HCT116 (cell line): ENCODE data around the gene MAML2.

Experiments used
- POLR2AphosphoS5 ChIP-seq: IDR thresholded peaks from 2 replicates; pipeline ENCODE4 v1.6.1; 2011; ENCODE audit warnings: mild to moderate bottlenecking, low read depth, low read length, moderate library complexity
- TF ChIP-seq, protein P1 (sequence below), 3 experiments: fragments of 200-600 bp in 1 of 3; sonication (generic) in 1 of 3; IDR thresholded peaks in 2 of 3; conservative IDR thresholded peaks in 1 of 3; 2 replicates each; pipeline ENCODE4 v1.5.1; 2012 to 2017; ENCODE audit warnings: low read depth in 2 of 3, low read length in 2 of 3, antibody characterized with exemption in 1 of 3, borderline replicate concordance in 1 of 3, control low read depth in 1 of 3, mild to moderate bottlenecking in 1 of 3, mixed read lengths in 1 of 3, mixed run types in 1 of 3, moderate library complexity in 1 of 3; ENCODE audit not compliant: insufficient read depth in 1 of 3

DNA sequence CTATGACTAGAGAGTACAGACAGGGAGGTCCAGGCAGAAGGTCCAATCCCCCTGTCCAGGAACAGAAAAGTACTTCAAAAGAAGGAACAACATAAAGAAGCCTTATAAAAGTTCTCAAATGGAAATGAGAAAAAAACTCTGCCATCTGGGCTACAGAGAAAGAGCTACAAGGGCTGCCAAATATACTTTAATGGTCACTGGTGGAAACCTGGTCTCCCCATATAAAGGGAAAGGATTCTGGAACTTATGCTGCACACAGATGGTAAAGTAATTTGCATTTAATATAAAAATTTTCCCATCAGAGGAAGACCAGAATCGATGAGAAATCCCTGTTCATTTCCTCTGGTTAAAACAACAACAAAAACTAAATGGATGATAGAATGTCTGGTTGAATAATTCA, 299.7 kb downstream of the MAML2 start:
- TF ChIP-seq POLR2AphosphoS5, result no peak
- TF ChIP-seq, protein P1, sequence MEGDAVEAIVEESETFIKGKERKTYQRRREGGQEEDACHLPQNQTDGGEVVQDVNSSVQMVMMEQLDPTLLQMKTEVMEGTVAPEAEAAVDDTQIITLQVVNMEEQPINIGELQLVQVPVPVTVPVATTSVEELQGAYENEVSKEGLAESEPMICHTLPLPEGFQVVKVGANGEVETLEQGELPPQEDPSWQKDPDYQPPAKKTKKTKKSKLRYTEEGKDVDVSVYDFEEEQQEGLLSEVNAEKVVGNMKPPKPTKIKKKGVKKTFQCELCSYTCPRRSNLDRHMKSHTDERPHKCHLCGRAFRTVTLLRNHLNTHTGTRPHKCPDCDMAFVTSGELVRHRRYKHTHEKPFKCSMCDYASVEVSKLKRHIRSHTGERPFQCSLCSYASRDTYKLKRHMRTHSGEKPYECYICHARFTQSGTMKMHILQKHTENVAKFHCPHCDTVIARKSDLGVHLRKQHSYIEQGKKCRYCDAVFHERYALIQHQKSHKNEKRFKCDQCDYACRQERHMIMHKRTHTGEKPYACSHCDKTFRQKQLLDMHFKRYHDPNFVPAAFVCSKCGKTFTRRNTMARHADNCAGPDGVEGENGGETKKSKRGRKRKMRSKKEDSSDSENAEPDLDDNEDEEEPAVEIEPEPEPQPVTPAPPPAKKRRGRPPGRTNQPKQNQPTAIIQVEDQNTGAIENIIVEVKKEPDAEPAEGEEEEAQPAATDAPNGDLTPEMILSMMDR (IDR thresholded peaks at IDR 0.05 in 2 of 3, conservative IDR thresholded peaks at IDR 0.05 in 1 of 3; ENCODE audit: borderline replicate concordance in 1 of 3, insufficient read depth in 1 of 3, low read depth in 2 of 3, low read length in 2 of 3), result no peak
